Measurements from ENCODE around the gene ZFPL1. TPM values are rescaled to one million over a fixed set of nuclear protein-coding genes. Genes with fewer than 3 reads are reported as not detected.

ZFPL1 gene
- total and polyA plus RNA-seq, 11 donors: 19.6 to 44.4 (median 25.4) TPM

DNA sequence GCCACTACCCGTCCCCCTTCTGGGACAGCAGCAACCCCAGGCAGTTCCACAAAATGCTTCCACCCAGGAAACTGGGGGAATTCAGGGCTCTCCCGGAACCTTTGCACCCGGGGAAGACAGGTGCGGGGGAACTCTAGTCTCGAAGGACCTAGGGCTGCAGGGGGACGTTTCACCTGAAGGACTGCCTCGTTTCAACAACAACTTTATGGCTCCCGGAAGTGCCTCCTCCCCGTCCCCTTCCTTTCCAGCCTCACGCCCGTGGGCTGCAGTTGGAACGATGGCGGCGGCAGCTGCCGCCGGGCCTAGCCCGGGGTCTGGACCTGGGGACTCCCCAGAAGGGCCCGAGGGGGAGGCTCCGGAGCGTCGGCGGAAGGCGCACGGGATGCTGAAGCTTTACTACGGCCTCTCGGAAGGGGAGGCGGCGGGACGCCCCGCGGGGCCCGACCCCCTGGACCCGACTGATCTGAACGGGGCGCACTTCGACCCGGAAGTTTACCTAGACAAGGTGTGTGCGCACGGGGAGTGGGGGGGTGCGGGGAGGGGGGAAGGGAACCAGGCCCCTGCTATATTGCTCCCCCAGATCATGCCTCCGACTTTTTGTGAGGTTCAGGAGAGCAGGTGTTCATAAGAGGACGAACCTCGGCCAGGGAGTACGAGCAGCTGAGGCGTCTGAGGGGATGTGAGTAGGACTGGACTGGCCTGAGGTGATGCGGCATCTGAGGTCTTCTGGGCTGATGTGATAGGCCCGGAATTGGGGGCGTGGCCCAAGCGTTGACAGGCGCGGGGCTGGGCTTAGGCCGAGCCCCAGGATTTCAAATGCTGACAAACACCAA lies 12.2 kb downstream of the ZFPL1 start, which contains the start of gene VPS51:
Gene VPS51, plus strand, starts transcription at position 241 of the 833 bp plus-strand sequence. Its CDS starts 37 bp downstream, at position 278.
- DNase-seq (peak; percentile 88 to 92 (median 90)), ATAC-seq (peak; percentile 92 to 96 (median 95))
- WGBS, 4 donors: 0 to 1% (median 1%) methylated on average over 23 to 52 of the region's 52 CpGs
- Histone ChIP-seq H3K27ac (peak within 1 kb of the TSS; percentile 52 to 96 (median 92)), H3K36me3 (peaks cover 0 to 24% (median 11%) of the 10 kb centered on the region in 9 donors), H3K27me3 (no peaks in the 10 kb centered on the region), H3K4me1 (peaks cover 0 to 25% (median 15%) of the 10 kb centered on the region in 12 donors), H3K4me3 (peak within 1 kb of the TSS; percentile 59 to 91 (median 85)), H3K9me3 (no peaks in the 10 kb centered on the region)
- TF ChIP-seq, protein P1, sequence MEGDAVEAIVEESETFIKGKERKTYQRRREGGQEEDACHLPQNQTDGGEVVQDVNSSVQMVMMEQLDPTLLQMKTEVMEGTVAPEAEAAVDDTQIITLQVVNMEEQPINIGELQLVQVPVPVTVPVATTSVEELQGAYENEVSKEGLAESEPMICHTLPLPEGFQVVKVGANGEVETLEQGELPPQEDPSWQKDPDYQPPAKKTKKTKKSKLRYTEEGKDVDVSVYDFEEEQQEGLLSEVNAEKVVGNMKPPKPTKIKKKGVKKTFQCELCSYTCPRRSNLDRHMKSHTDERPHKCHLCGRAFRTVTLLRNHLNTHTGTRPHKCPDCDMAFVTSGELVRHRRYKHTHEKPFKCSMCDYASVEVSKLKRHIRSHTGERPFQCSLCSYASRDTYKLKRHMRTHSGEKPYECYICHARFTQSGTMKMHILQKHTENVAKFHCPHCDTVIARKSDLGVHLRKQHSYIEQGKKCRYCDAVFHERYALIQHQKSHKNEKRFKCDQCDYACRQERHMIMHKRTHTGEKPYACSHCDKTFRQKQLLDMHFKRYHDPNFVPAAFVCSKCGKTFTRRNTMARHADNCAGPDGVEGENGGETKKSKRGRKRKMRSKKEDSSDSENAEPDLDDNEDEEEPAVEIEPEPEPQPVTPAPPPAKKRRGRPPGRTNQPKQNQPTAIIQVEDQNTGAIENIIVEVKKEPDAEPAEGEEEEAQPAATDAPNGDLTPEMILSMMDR (IDR thresholded peaks at IDR 0.05): no peak
- peak in 1 of 2 donors; percentile 47 for TF ChIP-seq POLR2A (IDR thresholded peaks at IDR 0.05)
- intact Hi-C loops (cut with DNase I): loop anchor here in 4 of 10 donors (1.0 to 5.0 kb wide), 5 partner anchors 12 to 69 kb away; partner anchors contain the start of genes CDCA5 (in 2 of the 4), ZFPL1 (in 2 of the 4), FAU (in 1 of the 4) and MRPL49 (in 1 of the 4)

DNA sequence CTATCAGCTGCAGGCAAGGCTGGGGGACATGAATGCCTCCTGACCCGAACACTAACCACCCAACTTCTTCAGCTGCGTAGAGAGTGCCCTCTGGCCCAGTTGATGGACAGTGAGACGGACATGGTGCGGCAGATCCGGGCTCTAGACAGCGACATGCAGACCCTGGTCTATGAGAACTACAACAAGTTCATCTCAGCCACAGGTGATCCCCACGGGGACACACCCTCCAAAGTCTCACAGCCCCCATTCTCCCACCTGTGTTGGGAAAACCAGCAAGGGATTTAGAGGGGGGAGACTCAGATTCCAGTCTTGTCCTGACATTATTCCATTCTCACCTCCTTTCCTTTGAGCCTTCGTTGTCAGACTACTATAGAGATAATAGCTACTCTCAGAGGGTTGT lies 12.9 kb downstream of the ZFPL1 start:
- DNase-seq: no peak
- Histone ChIP-seq H3K4me3 (peak overlapping the region; percentile 59 to 91 (median 85)), H3K36me3 (peaks cover 0 to 24% (median 11%) of the 10 kb centered on the region in 9 donors), H3K27me3 (no peaks in the 10 kb centered on the region), H3K4me1 (peaks cover 0 to 32% (median 22%) of the 10 kb centered on the region in 12 donors), H3K27ac (peak overlapping the region; percentile 52 to 96 (median 92)), H3K9me3 (no peaks in the 10 kb centered on the region)
- TF ChIP-seq, protein P1 (IDR thresholded peaks at IDR 0.05): no peak
- no peak for TF ChIP-seq POLR2A (IDR thresholded peaks at IDR 0.05)
- intact Hi-C loops (cut with DNase I): loop anchor here in 4 of 10 donors (1.0 to 5.0 kb wide), 5 partner anchors 13 to 70 kb away; partner anchors contain the start of genes CDCA5 (in 2 of the 4), ZFPL1 (in 2 of the 4), FAU (in 1 of the 4) and MRPL49 (in 1 of the 4)
- peak in 2 of 4 donors; percentile 2 to 12 for ATAC-seq
- 31 to 43% (median 37%) methylated on average over 7 to 8 of the region's 8 CpGs for WGBS, 4 donors

DNA sequence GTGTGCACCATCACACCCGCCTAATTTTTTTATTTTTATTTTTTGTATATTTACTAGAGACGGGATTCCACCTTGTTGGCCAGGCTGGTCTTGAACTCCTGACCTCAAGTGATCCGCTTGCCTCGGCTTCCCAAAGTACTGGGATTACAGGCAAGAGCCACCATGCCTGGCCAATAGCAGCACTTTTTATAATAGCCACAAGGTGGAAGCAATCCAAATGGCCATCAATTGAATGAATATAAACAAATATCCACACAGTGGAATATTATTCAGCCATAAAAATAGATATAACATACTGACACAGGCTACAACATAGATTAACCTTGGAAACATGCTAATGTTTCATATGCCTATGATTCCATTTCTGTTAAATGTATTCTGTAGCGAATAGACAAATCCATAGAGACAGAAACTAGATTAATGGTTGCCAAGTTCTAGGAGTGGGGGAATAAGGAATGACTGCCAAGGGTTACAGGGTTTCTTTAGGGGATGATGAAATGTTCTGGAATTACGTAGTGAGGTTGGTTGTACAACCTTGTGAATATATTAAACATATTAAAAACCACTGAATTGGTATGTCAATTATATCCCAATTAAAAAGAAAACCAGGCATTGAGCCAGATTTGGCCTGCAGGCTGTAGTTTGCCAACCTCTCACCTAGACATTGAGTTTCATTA lies 16.8 kb downstream of the ZFPL1 start:
- peaks cover 0 to 66% (median 43%) of the 10 kb centered on the region in 12 donors for H3K4me1 ChIP-seq
- H3K27me3 ChIP-seq: no peaks in the 10 kb centered on the region
- H3K36me3 ChIP-seq: peaks cover 0 to 39% (median 16%) of the 10 kb centered on the region in 9 donors
- H3K9me3 ChIP-seq: no peaks in the 10 kb centered on the region
- DNase-seq (no peak), ATAC-seq (no peak)
- intact Hi-C loops (cut with DNase I): loop anchor here in 1 of 10 donors (10.0 kb wide), 1 partner anchor 186 kb away; the partner anchor contains the start of gene ATG2A
- WGBS, 4 donors: 78 to 86% (median 81%) methylated on average over 6 of the region's 6 CpGs
- no peak overlapping the region for H3K4me3 ChIP-seq
- H3K27ac ChIP-seq: peak overlapping the region in 7 of 12 donors; percentile 1 to 81 (median 76)
- TF ChIP-seq, protein P1 (IDR thresholded peaks at IDR 0.05): no peak
- no peak for TF ChIP-seq POLR2A (IDR thresholded peaks at IDR 0.05)

All from heart left ventricle (tissue), 16 donors.